HepG2 (cell line): ENCODE results near the gene GPER1. TPM values are rescaled to one million over a fixed set of nuclear protein-coding genes. Genes with fewer than 3 reads are reported as not detected.
A peak's percentile ranks its signal among the peaks of the same experiment; 100 is the strongest.

Source experiments
- AGO2 ChIP-seq: fragments of 200-400 bp; formaldehyde crosslinking; optimal IDR thresholded peaks from 2 replicates; pipeline ENCODE3; 2017; ENCODE audit warnings: mild to moderate bottlenecking, low read depth, low read length, moderate library complexity
- CEBPG ChIP-seq: IDR thresholded peaks from 2 replicates; pipeline ENCODE4 v1.6.1; 2016
- CERS6 ChIP-seq: sonication (generic); formaldehyde crosslinking; IDR thresholded peaks from 2 replicates; pipeline ENCODE4 v1.5.0; 2020; ENCODE audit warnings: missing genetic modification reagents
- ELK4 ChIP-seq: sonication (generic); formaldehyde crosslinking; IDR thresholded peaks from 2 replicates; pipeline ENCODE4 v1.9.0; 2021; ENCODE audit warnings: missing genetic modification reagents, borderline replicate concordance
- FUBP1 ChIP-seq: sonication (generic); formaldehyde crosslinking; IDR thresholded peaks from 2 replicates; pipeline ENCODE4 v1.5.1; 2020; ENCODE audit warnings: missing genetic modification reagents, mild to moderate bottlenecking, borderline replicate concordance
- HOXA5 ChIP-seq: sonication (generic); formaldehyde crosslinking; IDR thresholded peaks from 2 replicates; pipeline ENCODE4 v1.4.0; 2020; ENCODE audit warnings: missing genetic modification reagents
- MAF1 ChIP-seq: sonication (generic); formaldehyde crosslinking; IDR thresholded peaks from 2 replicates; pipeline ENCODE4 v1.5.0; 2020; ENCODE audit warnings: missing genetic modification reagents, borderline replicate concordance
- MED8 ChIP-seq: sonication (generic); formaldehyde crosslinking; IDR thresholded peaks from 2 replicates; pipeline ENCODE4 v1.8.1; 2023; ENCODE audit warnings: mild to moderate bottlenecking, missing genetic modification reagents; ENCODE audit not compliant: insufficient replicate concordance
- REPIN1 ChIP-seq: sonication (generic); formaldehyde crosslinking; IDR thresholded peaks from 2 replicates; pipeline ENCODE4 v1.8.0; 2022; ENCODE audit warnings: missing genetic modification reagents, low read depth, mild to moderate bottlenecking, borderline replicate concordance
- RFXAP ChIP-seq: sonication (generic); formaldehyde crosslinking; IDR thresholded peaks from 2 replicates; pipeline ENCODE4 v1.4.0; 2020; ENCODE audit warnings: missing genetic modification reagents, borderline replicate concordance
- SAP130 ChIP-seq: IDR thresholded peaks from 2 replicates; pipeline ENCODE4 v1.6.1; 2016; ENCODE audit warnings: low read depth
- TBP ChIP-seq: sonication (generic); formaldehyde crosslinking; IDR thresholded peaks from 2 replicates; pipeline ENCODE4 v1.5.0; 2020; ENCODE audit warnings: missing genetic modification reagents
- TFE3 ChIP-seq: IDR thresholded peaks from 2 replicates; pipeline ENCODE4 v1.6.1; 2016
- ZBTB42 ChIP-seq: sonication (generic); formaldehyde crosslinking; IDR thresholded peaks from 2 replicates; pipeline ENCODE4 v1.5.0; 2020; ENCODE audit warnings: mild to moderate bottlenecking, missing genetic modification reagents
- ZNF354B ChIP-seq: sonication (generic); formaldehyde crosslinking; IDR thresholded peaks from 2 replicates; pipeline ENCODE4 v1.8.0; 2022; ENCODE audit warnings: mild to moderate bottlenecking, missing genetic modification reagents
- ZNF430 ChIP-seq: sonication (generic); formaldehyde crosslinking; IDR thresholded peaks from 2 replicates; pipeline ENCODE4 v1.9.0; 2021; ENCODE audit warnings: mild to moderate bottlenecking, missing genetic modification reagents
- ZNF441 ChIP-seq: sonication (generic); formaldehyde crosslinking; IDR thresholded peaks from 2 replicates; pipeline ENCODE4 v1.7.0; 2021; ENCODE audit warnings: missing genetic modification reagents, borderline replicate concordance
- ZSCAN31 ChIP-seq: sonication (generic); formaldehyde crosslinking; IDR thresholded peaks from 2 replicates; pipeline ENCODE4 v1.5.0; 2020; ENCODE audit warnings: low read depth, mild to moderate bottlenecking, missing genetic modification reagents
- polyA plus RNA-seq, 8 experiments: library from polyadenylated mRNA; depleted of rRNA in 3 of 8; stranded (reverse) in 7 of 8; unstranded in 1 of 8; fragments of >200 nt; fragmentation: Illumina TruSeq in 4 of 8; extraction: Trizol in 4 of 8; gene quantifications; 2 replicates each; pipeline versions ENCODE4 v1.2.1 to v1.2.3, GENCODE V29; 2011 to 2016; ENCODE audit warnings: low read depth in 4 of 8, missing spikeins in 1 of 8, mixed read lengths in 1 of 8; ENCODE audit not compliant: insufficient read depth in 1 of 8
- total RNA-seq, 5 experiments: library from RNA; depleted of rRNA; stranded (reverse); fragments of >200 nt; fragmentation: Illumina TruSeq; extraction: Trizol; gene quantifications; 2 replicates each; pipeline ENCODE4 v1.2.3, GENCODE V29; 2016; ENCODE audit warnings: low read depth in 1 of 5
- TF ChIP-seq, protein P1 (sequence below): sonication (generic); formaldehyde crosslinking; IDR thresholded peaks from 2 replicates; pipeline ENCODE4 v1.9.0; 2021; ENCODE audit warnings: missing genetic modification reagents, borderline replicate concordance
- TF ChIP-seq, protein P2 (sequence below): sonication (generic); formaldehyde crosslinking; IDR thresholded peaks from 2 replicates; pipeline ENCODE4 v1.5.0; 2020; ENCODE audit warnings: missing genetic modification reagents, mild to moderate bottlenecking, borderline replicate concordance
- TF ChIP-seq, protein P3 (sequence below): IDR thresholded peaks from 2 replicates; pipeline ENCODE4 v1.6.1; 2012; ENCODE audit warnings: inconsistent platforms

Gene GPER1
- total and polyA plus RNA-seq, 2 of the 13 experiments (the other 11 are each of a cell fraction or from before 2014, with no cell fraction given): 12.7 to 19.7 TPM

DNA sequence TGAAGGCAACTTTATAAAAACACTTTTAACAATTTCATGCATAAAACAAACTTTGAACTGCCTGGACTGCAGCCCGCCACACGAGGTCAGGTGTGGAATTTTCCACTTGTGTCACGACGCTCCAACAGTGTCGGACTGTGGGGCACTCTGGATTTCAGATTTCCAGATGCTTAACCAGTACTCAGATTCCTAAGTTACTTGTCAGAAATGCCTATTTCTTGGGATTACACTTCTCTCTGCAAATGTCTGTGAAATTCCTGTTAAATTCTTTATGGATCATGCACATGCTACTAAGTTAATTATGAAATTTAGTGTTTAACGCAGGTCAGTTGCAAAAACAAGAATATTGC, 473 bp upstream of the GPER1 start (continued):
- TF ChIP-seq HOXA5 (CRISPR knock-in tag) (no peak), ZNF441 (no peak), ZNF354B (no peak), ELK4 (CRISPR knock-in tag) (no peak), REPIN1 (no peak), SAP130 (CRISPR knock-in tag) (no peak), MAF1 (CRISPR knock-in tag) (no peak), RFXAP (CRISPR knock-in tag) (no peak), MED8 (CRISPR knock-in tag) (no peak), ZNF430 (CRISPR knock-in tag) (0 out of 2 replicates have a peak, but pooled peaks have one; percentile 2), ZBTB42 (CRISPR knock-in tag) (no peak), TFE3 (CRISPR knock-in tag) (no peak), CEBPG (CRISPR knock-in tag) (no peak), ZSCAN31 (CRISPR knock-in tag) (no peak), TBP (CRISPR knock-in tag) (no peak), FUBP1 (CRISPR knock-in tag) (no peak), AGO2 (no peak), CERS6 (no peak)
- TF ChIP-seq, protein P1, sequence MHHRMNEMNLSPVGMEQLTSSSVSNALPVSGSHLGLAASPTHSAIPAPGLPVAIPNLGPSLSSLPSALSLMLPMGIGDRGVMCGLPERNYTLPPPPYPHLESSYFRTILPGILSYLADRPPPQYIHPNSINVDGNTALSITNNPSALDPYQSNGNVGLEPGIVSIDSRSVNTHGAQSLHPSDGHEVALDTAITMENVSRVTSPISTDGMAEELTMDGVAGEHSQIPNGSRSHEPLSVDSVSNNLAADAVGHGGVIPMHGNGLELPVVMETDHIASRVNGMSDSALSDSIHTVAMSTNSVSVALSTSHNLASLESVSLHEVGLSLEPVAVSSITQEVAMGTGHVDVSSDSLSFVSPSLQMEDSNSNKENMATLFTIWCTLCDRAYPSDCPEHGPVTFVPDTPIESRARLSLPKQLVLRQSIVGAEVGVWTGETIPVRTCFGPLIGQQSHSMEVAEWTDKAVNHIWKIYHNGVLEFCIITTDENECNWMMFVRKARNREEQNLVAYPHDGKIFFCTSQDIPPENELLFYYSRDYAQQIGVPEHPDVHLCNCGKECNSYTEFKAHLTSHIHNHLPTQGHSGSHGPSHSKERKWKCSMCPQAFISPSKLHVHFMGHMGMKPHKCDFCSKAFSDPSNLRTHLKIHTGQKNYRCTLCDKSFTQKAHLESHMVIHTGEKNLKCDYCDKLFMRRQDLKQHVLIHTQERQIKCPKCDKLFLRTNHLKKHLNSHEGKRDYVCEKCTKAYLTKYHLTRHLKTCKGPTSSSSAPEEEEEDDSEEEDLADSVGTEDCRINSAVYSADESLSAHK (CRISPR knock-in tag): no peak
- TF ChIP-seq, protein P2, sequence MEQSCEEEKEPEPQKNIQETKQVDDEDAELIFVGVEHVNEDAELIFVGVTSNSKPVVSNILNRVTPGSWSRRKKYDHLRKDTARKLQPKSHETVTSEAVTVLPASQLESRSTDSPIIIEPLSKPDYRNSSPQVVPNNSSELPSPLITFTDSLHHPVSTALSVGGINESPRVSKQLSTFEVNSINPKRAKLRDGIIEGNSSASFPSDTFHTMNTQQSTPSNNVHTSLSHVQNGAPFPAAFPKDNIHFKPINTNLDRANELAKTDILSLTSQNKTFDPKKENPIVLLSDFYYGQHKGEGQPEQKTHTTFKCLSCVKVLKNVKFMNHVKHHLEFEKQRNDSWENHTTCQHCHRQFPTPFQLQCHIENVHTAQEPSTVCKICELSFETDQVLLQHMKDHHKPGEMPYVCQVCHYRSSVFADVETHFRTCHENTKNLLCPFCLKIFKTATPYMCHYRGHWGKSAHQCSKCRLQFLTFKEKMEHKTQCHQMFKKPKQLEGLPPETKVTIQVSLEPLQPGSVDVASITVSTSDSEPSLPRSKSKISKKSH (CRISPR knock-in tag): no peak
- TF ChIP-seq, protein P3, sequence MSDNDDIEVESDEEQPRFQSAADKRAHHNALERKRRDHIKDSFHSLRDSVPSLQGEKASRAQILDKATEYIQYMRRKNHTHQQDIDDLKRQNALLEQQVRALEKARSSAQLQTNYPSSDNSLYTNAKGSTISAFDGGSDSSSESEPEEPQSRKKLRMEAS: no peak; the same call in 1 of the 2 replicates
